Ishikawa (cell line): ENCODE data around the gene GNG7.

Experiments
- REST ChIP-seq: IDR thresholded peaks from 2 replicates; pipeline ENCODE4 v1.6.1; 2012; ENCODE audit warnings: low read depth, mild to moderate bottlenecking
- YY1 ChIP-seq: IDR thresholded peaks from 2 replicates; pipeline ENCODE4 v1.6.1; 2012; ENCODE audit warnings: low read depth

- TF ChIP-seq YY1 (no peak), REST (no peak)
These were observed 38.4 kb downstream of the GNG7 start for GRCh38 chr19:2663920-2664571.
